Smooth muscle cell (in vitro differentiated cells): ENCODE results near the gene CACNA1I. TPM values are rescaled to one million over a fixed set of nuclear protein-coding genes. Genes with fewer than 3 reads are reported as not detected.

Experiments
- DNase-seq: peaks from one replicate; lab custom pipeline; 2025; ENCODE audit not compliant: unreplicated experiment; lab: John Stamatoyannopoulos, UW
- H2AFZ ChIP-seq: fragments of 200-600 bp; sonication (generic); 2 replicates; pipeline ENCODE4 v1.6.0; 2016; ENCODE audit warnings: antibody characterized with exemption, low read depth, mild to moderate bottlenecking
- H3F3A ChIP-seq: fragments of 200-600 bp; sonication (generic); 2 replicates; pipeline ENCODE4 v1.6.0; 2017; ENCODE audit warnings: antibody characterized with exemption, low read depth
- H3K27ac ChIP-seq: fragments of 200-600 bp; sonication (generic); 2 replicates; pipeline ENCODE4 v1.5.1; 2016; ENCODE audit warnings: low read depth, mild to moderate bottlenecking
- H3K27me3 ChIP-seq: fragments of 200-600 bp; sonication (generic); 2 replicates; pipeline ENCODE4 v1.6.1; 2016; ENCODE audit warnings: low read depth, mild to moderate bottlenecking
- H3K36me3 ChIP-seq: fragments of 200-600 bp; sonication (generic); 2 replicates; pipeline ENCODE4 v1.5.1; 2016; ENCODE audit warnings: low read depth
- H3K4me1 ChIP-seq: fragments of 200-600 bp; sonication (generic); 2 replicates; pipeline ENCODE4 v1.5.1; 2016; ENCODE audit warnings: low read depth
- H3K4me2 ChIP-seq: fragments of 200-600 bp; sonication (generic); 2 replicates; pipeline ENCODE4 v1.6.0; 2016; ENCODE audit warnings: mild to moderate bottlenecking
- H3K4me3 ChIP-seq: fragments of 200-600 bp; sonication (generic); 2 replicates; pipeline ENCODE4 v1.5.1; 2016; ENCODE audit warnings: mild to moderate bottlenecking
- H3K79me2 ChIP-seq: fragments of 200-600 bp; sonication (generic); 2 replicates; pipeline ENCODE4 v1.6.0; 2016; ENCODE audit warnings: low read depth, mild to moderate bottlenecking
- H3K9ac ChIP-seq: fragments of 200-600 bp; sonication (generic); 2 replicates; pipeline ENCODE4 v1.6.0; 2016; ENCODE audit warnings: low read depth
- H3K9me3 ChIP-seq: fragments of 200-600 bp; sonication (generic); replicated peaks from 2 replicates; pipeline ENCODE4 v1.5.1; 2016; ENCODE audit warnings: low read depth
- H4K20me1 ChIP-seq: fragments of 200-600 bp; sonication (generic); 2 replicates; pipeline ENCODE4 v1.6.0; 2016; ENCODE audit warnings: low read depth
- CTCF ChIP-seq: fragments of 200-600 bp; sonication (generic); IDR thresholded peaks from 2 replicates; pipeline ENCODE4 v1.5.1; 2017; ENCODE audit warnings: borderline replicate concordance, mild to moderate bottlenecking, antibody characterized with exemption; ENCODE audit not compliant: insufficient read depth, poor library complexity, severe bottlenecking
- WGBS: methylation state at CpG from one replicate; pipeline ENCODE4 v1.1.7; 2016; ENCODE audit warnings: low lambda C conversion rate; 5-methylcytosine and 5-hydroxymethylcytosine counted together
- polyA plus RNA-seq: library from polyadenylated mRNA; unstranded; fragments of >200 nt; fragmentation: Nextera tagmentation; extraction: Ambion mirVana; gene quantifications from 2 replicates; pipeline ENCODE4 v1.2.1, GENCODE V29; 2016
- total RNA-seq: library from RNA; depleted of rRNA; stranded (reverse); fragments of >200 nt; gene quantifications from 2 replicates; pipeline ENCODE4 v1.2.3, GENCODE V29; 2014

The CACNA1I gene
- total and polyA plus RNA-seq, 2 experiments from 2014 or later = not detected

- Histone ChIP-seq H3F3A (no peaks in the 10 kb centered on the region), H3K27me3 (no peaks in the 10 kb centered on the region), H3K4me1 (no peaks in the 10 kb centered on the region), H4K20me1 (no peaks in the 10 kb centered on the region), H3K9ac (no peak overlapping the region), H3K4me3 (no peak overlapping the region), H3K27ac (no peak overlapping the region), H2AFZ (no peak overlapping the region), H3K9me3 (no peaks in the 10 kb centered on the region), H3K79me2 (no peaks in the 10 kb centered on the region), H3K36me3 (no peaks in the 10 kb centered on the region), H3K4me2 (no peak overlapping the region)
- TF ChIP-seq CTCF = no peak
- WGBS = 95% methylated on average over 4 of the region's 4 CpGs
- DNase-seq = no peak
Observed at GRCh38 chr22:39576027-39576426, 5.5 kb downstream of the CACNA1I start.

DNA sequence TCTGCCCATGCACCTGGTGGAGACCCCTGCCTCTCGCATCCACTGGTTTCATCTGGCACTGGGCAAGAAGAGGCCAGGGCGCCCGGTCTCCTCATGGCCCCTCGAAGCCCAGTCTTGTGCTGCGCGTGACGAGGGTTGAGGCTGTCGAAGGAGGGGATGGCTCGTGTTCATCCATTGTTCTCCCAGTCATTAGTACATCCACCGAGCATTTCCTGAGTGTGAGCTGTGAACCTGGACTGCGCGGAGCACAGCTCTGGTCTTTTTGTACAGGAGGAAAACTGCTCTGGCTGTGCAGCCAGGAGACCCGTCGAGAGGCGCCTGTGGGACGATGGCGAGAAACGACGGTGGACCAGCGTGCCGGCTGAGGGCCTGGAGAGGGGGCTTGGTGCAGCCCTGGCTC is 6.8 kb downstream of the CACNA1I start:
- no peaks in the 10 kb centered on the region for H3K9me3 ChIP-seq

DNA sequence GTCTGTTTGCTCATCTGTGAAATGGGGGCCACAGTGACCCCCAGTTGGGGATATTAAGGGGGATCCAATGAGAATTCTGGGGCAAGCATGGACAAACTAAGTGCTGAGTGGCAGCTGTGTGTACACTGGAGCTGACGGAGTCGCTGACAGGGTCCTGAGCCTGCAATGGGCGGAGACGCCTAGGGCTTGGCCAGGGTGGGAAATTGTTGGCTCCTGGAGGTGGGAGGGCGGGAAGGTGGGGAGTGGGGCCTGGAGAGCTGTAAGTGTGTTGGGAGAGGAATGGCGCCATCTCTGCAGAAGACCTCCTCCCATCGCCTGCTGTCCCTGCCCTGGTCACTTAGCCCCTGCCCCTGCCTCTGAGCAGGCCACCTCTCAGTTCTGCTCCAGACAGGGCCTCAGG is 7.3 kb downstream of the CACNA1I start:
- TF ChIP-seq CTCF = no peak
- DNase-seq = no peak
- H3K27ac ChIP-seq = no peak overlapping the region
- H3K4me1 ChIP-seq = no peaks in the 10 kb centered on the region
- no peaks in the 10 kb centered on the region for H3K36me3 ChIP-seq
- H3K9ac ChIP-seq = no peak overlapping the region
- WGBS = 97% methylated on average over 7 of the region's 7 CpGs
- no peak overlapping the region for H3K4me2 ChIP-seq
- H3K4me3 ChIP-seq = no peak overlapping the region
- no peaks in the 10 kb centered on the region for H3F3A ChIP-seq
- no peaks in the 10 kb centered on the region for H3K9me3 ChIP-seq
- H2AFZ ChIP-seq = no peak overlapping the region
- no peaks in the 10 kb centered on the region for H4K20me1 ChIP-seq
- no peaks in the 10 kb centered on the region for H3K27me3 ChIP-seq
- H3K79me2 ChIP-seq = no peaks in the 10 kb centered on the region

More for the DNA sequence above, 6.8 kb downstream of the CACNA1I start:
- Histone ChIP-seq H3K36me3 (no peaks in the 10 kb centered on the region), H3F3A (no peaks in the 10 kb centered on the region), H3K27me3 (no peaks in the 10 kb centered on the region), H3K4me2 (no peak overlapping the region), H3K4me3 (no peak overlapping the region), H2AFZ (no peak overlapping the region), H3K27ac (no peak overlapping the region), H3K4me1 (no peaks in the 10 kb centered on the region), H3K9ac (no peak overlapping the region), H4K20me1 (no peaks in the 10 kb centered on the region), H3K79me2 (no peaks in the 10 kb centered on the region)
- DNase-seq = no peak
- 94% methylated on average over 21 of the region's 21 CpGs for WGBS
- TF ChIP-seq CTCF = no peak

DNA sequence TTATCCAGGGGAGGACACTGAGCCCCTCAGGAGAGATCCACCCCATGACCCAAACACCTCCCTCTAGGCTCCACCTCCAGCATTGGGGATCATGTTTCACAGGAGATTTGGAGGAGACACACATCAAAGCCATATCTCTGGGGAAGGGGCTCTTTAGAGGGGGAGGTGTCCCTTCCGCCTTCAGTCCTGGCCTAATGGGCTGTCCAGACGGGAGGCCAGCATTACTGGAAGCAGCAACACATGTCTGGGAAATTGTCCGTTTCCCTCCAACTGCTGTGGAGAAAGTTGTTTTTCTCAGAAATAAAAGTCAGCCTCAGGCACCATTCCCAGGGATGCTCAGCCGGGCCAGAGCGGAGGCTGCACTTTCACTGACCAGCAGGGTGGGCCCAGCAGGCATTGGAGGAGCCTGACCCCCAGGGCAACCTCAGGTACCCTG is 9.5 kb downstream of the CACNA1I start:
- H3K9ac ChIP-seq = no peak overlapping the region
- H3K4me3 ChIP-seq = no peak overlapping the region
- no peaks in the 10 kb centered on the region for H3K36me3 ChIP-seq
- H4K20me1 ChIP-seq = no peaks in the 10 kb centered on the region
- no peak overlapping the region for H3K27ac ChIP-seq
- no peak overlapping the region for H3K4me2 ChIP-seq
- no peak for DNase-seq
- WGBS = 37% methylated on average over 5 of the region's 5 CpGs
- no peaks in the 10 kb centered on the region for H3K4me1 ChIP-seq
- no peaks in the 10 kb centered on the region for H3K79me2 ChIP-seq
- no peaks in the 10 kb centered on the region for H3K9me3 ChIP-seq
- no peaks in the 10 kb centered on the region for H3F3A ChIP-seq
- H2AFZ ChIP-seq = no peak overlapping the region
- no peaks in the 10 kb centered on the region for H3K27me3 ChIP-seq
- TF ChIP-seq CTCF = no peak
